Activated CD4-positive, CD25-positive, alpha-beta regulatory T cell treated with anti-CD3 and anti-CD28 coated beads, Interleukin-2, amount 50 U/mL, for 16 hours (primary cell): ENCODE results near the gene DYRK1B.
"Not testable (repeated sequence)": the region's sequence is repeated elsewhere in the genome, so short reads cannot be mapped to it uniquely, and the experiment has no call there.

Experiments
- DNase-seq: peaks from one replicate; pipeline ENCODE4 v3.0.0-alpha.2; 2020; ENCODE audit warnings: low read depth, low spot score

Gene DYRK1B

DNA sequence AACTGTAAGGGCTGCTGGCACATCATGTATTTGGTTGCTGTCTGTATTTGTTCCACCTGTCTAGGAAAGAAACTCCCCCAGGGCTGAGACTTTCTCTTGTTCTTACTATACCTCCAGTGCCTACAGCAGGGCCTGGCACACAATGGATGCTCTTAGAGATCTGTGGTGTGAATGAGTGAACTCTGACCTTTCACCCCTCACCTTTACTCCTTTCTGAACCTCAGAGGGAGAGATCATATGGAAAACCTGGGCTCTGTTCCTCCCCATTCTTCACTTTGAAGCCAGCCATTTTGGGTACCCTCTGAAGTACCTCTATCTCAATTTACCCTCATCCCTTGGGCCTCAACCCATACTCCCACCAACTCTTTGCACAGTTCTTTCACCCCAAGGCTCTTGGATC, 3.1 kb downstream of the DYRK1B start:
- DNase-seq = no peak

- DNase-seq = no peak
Observed at GRCh38 chr19:39830406-39830805, 3.6 kb downstream of the DYRK1B start.

DNA sequence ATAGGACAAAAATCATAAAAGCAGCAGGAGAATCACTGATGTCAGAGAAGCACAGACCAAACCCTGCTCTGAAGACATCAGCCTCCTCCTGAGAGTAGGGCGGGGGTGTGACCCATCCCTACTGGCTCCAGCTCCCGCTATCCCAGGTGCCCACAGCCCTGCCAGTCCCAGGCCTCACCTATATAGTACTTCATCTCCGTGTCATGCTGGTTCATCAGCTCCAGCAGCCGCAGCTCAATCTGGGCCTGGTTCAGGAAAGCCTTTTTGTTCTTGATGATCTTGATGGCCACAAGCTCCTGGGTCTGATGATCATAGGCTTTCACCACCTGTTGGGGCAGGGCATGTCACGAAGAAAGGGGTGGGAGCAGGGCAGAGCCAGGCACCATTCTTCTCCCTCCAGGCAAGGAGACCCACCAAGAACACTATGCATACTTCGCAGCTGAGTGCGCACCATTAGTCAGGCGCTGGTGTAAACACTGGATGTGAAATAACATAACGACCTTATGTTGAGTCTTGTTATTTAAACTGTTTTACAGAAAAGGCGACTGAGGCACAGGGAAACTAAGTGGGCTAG, 4.2 kb downstream of the DYRK1B start:
- no peak for DNase-seq

- DNase-seq = no peak
Observed at GRCh38 chr19:39828654-39829032, 5.3 kb downstream of the DYRK1B start.

DNA sequence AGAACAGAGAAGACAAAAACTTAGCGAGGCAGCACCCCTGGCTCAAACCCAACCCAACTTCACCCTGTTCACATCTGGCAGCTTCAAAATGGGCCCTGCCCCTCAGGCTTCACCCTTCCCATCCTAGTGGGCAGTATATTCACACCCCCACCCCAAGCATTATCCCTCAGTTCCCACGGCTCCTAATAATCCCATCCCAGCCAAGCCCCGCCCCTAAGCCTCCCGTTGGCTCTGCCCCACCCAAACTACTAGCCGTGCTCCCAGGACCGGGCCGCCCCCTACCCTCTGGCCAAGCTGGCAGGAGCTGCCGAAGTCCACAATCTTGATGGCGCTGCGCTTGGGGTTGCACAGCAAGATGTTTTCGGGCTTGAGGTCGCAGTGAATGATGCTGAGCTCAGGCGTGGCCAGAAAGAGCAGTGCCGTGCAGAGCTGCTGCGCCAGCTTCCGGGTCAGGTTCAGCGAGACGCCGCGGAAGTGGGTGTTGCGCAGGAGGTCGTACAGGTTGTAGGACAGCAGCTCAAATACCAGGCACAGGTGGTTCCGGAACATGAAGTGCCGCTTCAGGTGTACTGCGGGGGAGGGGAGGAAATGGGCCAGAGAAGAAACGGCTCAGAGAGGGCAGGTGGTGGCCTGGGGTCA, 5.8 kb downstream of the DYRK1B start:
- DNase-seq = no peak

DNA sequence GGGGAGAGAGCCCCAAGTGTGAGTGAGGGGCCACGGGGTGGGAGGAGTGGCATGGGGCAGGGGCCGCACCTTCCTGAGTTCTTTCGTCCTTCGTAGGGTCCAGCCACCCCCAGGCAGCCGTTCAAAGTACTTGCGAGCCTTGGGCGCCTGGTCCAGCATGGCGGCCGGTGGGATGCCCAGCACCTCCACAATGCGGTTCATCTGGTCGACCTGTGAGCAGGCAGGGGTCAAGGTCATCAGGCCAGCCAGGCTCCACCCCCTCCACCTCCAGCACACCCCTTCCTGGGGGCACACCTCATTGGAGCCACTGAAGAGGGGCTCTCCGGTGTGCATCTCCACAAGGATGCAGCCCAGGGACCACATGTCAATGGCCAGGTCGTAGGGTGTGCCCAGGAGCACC, 6.7 kb downstream of the DYRK1B start:
- no peak for DNase-seq

GRCh38 chr19:39826311-39826945, 7.5 kb downstream of the DYRK1B start:
- no peak for DNase-seq

GRCh38 chr19:39825531-39826076, 8.4 kb downstream of the DYRK1B start:
- no peak for DNase-seq

DNA sequence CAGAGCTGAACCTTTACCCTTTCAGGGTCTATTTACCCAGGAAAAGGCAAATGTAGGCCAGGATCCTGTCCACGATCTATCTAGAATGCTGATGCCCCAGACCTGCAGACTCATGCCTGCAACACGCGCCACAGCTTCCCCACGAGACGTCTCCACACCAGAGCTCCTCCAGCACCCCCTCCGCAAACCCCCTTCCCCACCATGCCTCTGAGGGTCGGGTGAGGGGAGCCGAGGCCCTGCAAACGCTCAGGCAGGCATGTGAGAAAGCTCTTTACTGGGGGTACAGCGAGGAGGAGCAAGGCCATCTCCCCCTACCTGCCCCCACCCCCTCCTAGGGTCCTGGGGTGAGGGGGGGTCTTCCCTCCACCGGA, 8.9 kb downstream of the DYRK1B start:
- no peak for DNase-seq

DNA sequence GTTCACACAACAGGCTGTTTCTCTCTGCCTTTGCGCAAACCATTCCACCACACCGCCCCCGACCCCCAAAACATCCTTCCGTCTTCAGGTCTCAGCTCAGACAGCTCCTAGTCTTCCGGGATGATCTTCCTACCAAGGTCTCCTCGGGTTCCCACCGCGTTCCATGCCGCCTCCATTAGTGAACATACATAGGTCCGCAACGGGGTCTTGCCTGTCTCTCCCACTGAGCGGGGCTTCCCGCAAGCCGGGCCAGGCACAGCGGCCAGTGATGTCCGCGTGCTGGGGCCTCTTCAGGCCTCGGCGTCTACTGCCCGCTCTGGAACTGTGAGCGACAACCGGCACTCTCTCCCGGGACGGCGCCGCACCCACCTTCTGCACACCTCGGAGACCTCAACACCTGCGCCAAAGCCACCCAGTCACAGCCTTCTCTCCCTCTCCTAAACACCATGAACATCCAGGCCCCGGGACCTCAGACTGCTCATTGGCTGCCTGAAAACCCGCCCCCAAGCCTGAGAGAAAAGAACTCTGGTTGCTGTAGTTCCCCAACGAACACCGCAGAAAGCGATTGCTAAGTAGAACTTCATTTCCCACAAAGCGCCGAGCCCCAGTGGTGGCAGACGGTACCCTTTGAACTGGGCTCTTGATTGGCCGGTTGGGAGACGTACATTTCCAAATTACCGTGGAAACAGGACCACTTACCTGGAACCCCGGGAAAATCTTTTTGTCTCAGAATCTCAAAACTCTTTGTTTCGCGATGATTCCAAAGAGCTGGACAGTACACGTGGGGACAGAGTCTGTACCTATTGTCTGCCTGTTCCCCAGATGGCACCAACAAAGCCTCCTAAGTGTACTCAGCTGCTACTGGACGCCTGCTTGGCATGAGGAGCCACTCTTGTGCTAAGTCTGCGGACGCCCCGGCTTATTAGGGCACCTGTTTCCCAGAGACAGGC, 9.5 kb downstream of the DYRK1B start:
- DNase-seq = peak; percentile 80

- DNase-seq = no peak
Observed at GRCh38 chr19:39823686-39824085, 10.3 kb downstream of the DYRK1B start.

DNA sequence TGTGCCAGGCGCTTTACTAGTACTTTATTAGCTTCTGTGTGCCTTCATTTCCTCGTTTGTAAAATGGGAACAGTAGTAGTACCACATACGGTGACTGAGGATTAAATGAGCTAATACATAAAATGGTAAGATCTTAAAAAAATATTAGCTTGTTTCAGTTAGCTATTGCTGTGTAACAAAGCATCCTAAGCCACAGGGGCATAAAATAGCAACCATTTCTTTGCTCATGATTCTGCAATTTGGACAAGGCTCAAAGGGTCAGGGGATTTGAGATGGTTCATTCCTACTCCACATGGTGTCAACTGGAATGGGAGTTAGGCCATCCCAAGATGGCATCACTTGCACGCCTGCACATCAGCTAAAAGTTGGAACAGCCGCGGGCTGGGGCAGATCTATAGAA, 13.3 kb downstream of the DYRK1B start:
- DNase-seq = no peak

DNA sequence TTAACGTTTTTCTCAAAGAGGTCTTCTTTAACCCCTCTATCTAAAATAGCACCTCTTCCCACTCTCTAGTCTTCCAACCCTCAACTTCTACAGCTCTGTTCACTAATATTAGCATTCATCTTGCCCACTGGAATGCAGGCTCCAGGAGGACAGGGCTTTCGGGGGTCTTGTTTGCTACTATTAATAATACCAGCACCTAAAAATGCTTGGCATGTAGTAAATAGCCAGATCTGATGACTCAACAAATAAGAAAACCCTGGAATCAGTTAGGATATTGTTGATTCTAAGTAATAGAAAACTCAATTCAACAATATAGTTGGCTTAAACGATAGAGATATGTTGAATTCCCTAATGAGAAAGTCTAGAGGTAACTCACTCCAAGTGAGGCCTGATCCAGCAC, 14.2 kb downstream of the DYRK1B start:
- DNase-seq = no peak

DNA sequence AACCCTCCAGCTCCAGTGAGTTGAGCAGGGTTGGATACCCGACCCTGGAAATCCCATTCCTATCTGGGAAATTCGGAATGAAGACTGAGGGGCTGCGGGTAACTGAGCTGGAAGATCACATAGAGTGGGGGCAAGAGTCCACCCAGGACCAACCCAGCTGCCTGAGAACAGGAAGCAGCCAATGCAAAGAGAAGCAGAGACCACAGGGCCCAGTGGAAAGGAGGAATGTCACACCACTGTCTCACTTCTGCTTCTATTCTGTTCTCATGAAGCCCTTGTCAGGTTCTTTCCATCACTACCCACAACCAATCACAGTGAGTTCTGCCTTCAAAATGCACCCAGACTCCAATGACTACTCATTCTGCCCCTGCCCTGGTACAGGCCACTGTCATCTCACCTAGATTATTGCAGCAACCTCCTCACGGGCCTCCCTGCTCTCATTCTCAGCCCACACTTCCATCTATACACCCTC, 15.3 kb downstream of the DYRK1B start:
- no peak for DNase-seq

- no peak for DNase-seq
Observed at GRCh38 chr19:39817888-39818561, 15.9 kb downstream of the DYRK1B start.

- DNase-seq = no peak
Observed at GRCh38 chr19:39816287-39817048, 17.5 kb downstream of the DYRK1B start.

DNA sequence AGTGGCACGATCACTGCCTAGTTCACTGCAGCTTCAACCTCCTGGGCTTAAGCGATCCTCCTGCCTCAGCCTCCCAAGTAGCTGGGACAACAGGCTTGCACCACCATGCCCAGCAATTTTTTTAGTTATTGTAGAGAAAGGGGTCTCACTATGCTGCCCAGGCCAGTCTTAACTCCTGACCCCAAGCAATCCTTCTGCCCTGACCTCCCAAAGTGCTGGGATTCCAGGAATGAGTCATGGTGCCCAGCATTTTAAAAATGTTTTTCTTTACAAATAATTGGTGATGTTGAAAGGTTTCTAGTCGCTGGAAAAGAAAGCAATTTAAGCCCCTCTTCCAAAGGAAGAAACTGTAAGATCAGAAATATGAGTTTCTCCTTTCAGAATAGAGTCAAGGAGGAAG, 19.4 kb downstream of the DYRK1B start:
- no peak for DNase-seq

DNA sequence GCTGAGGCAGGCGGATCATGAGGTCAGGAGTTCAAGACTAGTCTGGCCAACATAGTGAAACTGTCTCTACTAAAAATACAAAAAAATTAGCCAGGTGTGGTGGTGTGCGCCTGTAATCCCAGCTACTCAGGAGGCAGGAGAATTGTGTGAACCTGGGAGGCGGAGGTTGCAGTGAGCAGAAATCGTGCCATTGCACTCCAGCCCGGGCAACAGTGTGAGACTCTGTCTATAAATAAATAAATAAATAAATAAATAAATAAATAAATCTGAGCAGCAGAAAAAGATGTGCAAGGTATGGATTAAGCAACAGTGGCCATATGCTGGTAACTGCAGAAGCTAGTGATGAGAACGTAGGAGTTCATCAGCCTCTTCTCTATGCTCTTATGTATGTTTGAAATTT, 19.9 kb downstream of the DYRK1B start:
- DNase-seq = not testable (repeated sequence)

GRCh38 chr19:39813264-39813993, 20.5 kb downstream of the DYRK1B start:
- DNase-seq = no peak

DNA sequence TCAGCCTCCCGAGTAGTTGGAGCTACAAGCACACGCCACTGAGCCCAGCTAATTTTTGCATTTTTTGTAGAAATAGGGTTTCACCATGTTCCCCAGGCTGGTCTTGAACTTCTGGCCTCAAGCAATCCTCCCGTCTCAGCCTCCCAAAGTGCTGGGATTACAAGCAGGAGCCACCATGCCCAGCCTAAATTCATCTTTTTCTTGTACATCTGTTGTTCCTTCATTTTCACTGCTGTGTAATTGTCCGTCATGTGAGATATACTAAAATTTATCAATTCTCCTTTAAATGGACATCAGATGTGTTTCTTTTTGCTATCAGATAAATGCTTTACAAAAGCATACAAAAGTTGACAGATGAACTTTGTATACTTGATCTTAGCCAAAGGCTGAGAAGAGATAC, 22.9 kb downstream of the DYRK1B start:
- no peak for DNase-seq
